Breast epithelium (tissue), 4 donors: ENCODE results near the gene NODAL. TPM values are rescaled to one million over a fixed set of nuclear protein-coding genes. Genes with fewer than 3 reads are reported as not detected.
A peak's percentile ranks its signal among the peaks of the same experiment; 100 is the strongest.

ENCODE experiments used
- DNase-seq, 2 donors: peaks; one replicate each; pipeline ENCODE4 v3.0.0-alpha.2; 2019; ENCODE audit warnings: low spot score in 2 of 2
- H3K27ac ChIP-seq, 2 donors: fragments of 200-600 bp; sonication (generic) in 1 of 2; one replicate each; pipeline ENCODE4 v1.5.1; 2016 to 2019; ENCODE audit warnings: mild to moderate bottlenecking in 1 of 2
- H3K27me3 ChIP-seq, 2 donors: fragments of 200-600 bp; sonication (generic) in 1 of 2; one replicate each; pipeline versions ENCODE4 v1.5.1 to v1.6.0; 2017 to 2019; ENCODE audit warnings: control low read depth in 1 of 2, mild to moderate bottlenecking in 1 of 2
- H3K36me3 ChIP-seq: fragments of 200-600 bp; one replicate; pipeline ENCODE4 v1.5.1; 2019
- H3K4me1 ChIP-seq, 2 donors: fragments of 200-600 bp; sonication (generic); one replicate each; pipeline ENCODE4 v1.5.1; 2016 to 2019; ENCODE audit warnings: control low read depth in 1 of 2
- H3K4me3 ChIP-seq, 3 donors: fragments of 200-600 bp; sonication (generic); 1 replicate in 2 of 3; 2 replicates in 1 of 3; pipeline ENCODE4 v1.5.1; 2016 to 2019; ENCODE audit warnings: mild to moderate bottlenecking in 3 of 3, moderate library complexity in 2 of 3
- H3K9me3 ChIP-seq, 2 donors: fragments of 200-600 bp; sonication (generic) in 1 of 2; one replicate each; pipeline ENCODE4 v1.5.1; 2016 to 2019; ENCODE audit warnings: control low read depth in 1 of 2
- POLR2A ChIP-seq: fragments of 450-650 bp; IDR thresholded peaks from one replicate; pipeline ENCODE4 v1.6.1; 2016; ENCODE audit warnings: antibody characterized with exemption, mild to moderate bottlenecking, moderate library complexity
- POLR2AphosphoS5 ChIP-seq, 3 donors: sonication (generic); formaldehyde crosslinking; IDR thresholded peaks; one replicate each; pipeline ENCODE4 v1.6.1; 2017; ENCODE audit warnings: antibody characterized with exemption in 3 of 3
- intact Hi-C: fragments of 100-400 bp; cut with DNase I; formaldehyde crosslinking; loops from one replicate; pipeline ENCODE4 v1.15.1; 2023; ENCODE audit warnings: low total_unique reads
- total RNA-seq, 3 donors: library from RNA; depleted of rRNA; stranded (reverse); fragments of >200 nt; gene quantifications; one replicate each; pipeline ENCODE4 v1.1.0, GENCODE V29; 2016
- TF ChIP-seq, protein P1 (sequence below), 3 donors: fragments of 450-650 bp; IDR thresholded peaks; one replicate each; pipeline ENCODE4 v1.5.1; 2016 to 2017; ENCODE audit warnings: antibody characterized with exemption in 3 of 3, mild to moderate bottlenecking in 3 of 3, moderate library complexity in 3 of 3

The NODAL gene
- total RNA-seq, 3 donors from 2014 or later, result not detected

DNA sequence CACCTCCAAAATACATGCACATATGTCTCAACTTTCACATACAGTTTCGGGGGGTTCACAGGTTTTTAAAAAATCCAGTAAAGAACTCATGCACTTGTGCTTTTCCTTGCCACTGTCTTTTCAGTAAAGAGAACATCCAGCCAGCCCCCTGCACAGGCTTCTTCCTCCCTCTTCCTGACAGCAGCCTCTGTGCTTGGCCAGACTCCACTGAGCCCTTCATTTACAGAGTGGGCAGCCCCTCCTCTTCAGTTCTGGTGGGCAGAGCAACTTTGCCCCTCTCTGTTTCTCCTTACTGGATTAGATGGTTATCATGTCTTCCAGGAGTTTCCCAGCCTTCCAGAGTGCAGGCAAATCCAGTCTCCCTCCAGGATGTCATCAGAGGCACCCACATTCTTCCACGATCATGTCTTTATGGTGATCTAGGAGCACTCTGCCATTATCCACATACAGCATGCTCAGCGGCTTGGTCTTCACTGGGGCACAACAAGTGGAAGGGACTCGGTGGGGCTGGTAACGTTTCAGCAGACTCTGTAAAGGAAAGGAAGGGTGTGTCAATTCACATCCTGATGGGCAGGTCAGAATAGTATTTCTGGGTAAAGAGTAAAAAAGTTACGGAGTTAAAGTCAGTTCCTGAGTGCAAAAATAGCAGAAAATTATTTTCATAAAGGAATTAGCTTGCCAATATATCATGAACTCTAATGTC, 8.8 kb downstream of the NODAL start:
- Histone ChIP-seq H3K27me3 (no peaks in the 10 kb centered on the region), H3K4me3 (no peak overlapping the region), H3K9me3 (no peaks in the 10 kb centered on the region), H3K36me3 (no peaks in the 10 kb centered on the region), H3K27ac (peak overlapping the region; percentile 80 to 92), H3K4me1 (peaks cover 0 to 13% of the 10 kb centered on the region in 2 donors)
- TF ChIP-seq, protein P1, sequence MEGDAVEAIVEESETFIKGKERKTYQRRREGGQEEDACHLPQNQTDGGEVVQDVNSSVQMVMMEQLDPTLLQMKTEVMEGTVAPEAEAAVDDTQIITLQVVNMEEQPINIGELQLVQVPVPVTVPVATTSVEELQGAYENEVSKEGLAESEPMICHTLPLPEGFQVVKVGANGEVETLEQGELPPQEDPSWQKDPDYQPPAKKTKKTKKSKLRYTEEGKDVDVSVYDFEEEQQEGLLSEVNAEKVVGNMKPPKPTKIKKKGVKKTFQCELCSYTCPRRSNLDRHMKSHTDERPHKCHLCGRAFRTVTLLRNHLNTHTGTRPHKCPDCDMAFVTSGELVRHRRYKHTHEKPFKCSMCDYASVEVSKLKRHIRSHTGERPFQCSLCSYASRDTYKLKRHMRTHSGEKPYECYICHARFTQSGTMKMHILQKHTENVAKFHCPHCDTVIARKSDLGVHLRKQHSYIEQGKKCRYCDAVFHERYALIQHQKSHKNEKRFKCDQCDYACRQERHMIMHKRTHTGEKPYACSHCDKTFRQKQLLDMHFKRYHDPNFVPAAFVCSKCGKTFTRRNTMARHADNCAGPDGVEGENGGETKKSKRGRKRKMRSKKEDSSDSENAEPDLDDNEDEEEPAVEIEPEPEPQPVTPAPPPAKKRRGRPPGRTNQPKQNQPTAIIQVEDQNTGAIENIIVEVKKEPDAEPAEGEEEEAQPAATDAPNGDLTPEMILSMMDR (IDR thresholded peaks at IDR 0.05), result no peak
- no peak for TF ChIP-seq POLR2AphosphoS5 (IDR thresholded peaks at IDR 0.05)
- no peak for TF ChIP-seq POLR2A
- DNase-seq, result no peak
- intact Hi-C loops, result no loop called here

DNA sequence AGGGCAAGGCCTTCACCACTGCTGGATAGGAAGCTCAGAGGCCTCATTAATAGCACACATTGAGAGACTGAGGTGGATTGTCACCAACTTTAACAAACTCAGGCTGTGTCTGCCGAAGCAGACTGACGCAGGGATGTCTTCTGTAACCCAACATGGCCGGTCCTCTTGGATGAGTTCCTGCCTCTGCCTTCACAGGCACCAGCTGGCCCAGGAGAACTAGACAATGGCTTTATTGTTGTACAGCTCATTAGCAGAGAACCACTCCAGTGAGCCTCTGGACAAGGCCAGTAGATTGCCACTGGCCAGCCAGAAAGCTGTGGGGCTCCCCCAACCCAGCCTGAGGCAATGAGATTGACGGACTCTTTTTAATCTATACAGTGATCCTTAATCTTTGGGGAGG, 9.4 kb downstream of the NODAL start:
- intact Hi-C loops, result no loop called here
- Histone ChIP-seq H3K9me3 (no peaks in the 10 kb centered on the region), H3K4me3 (no peak overlapping the region), H3K27ac (peak overlapping the region; percentile 80 to 92), H3K27me3 (no peaks in the 10 kb centered on the region), H3K4me1 (peaks cover 0 to 13% of the 10 kb centered on the region in 2 donors), H3K36me3 (no peaks in the 10 kb centered on the region)
- TF ChIP-seq, protein P1 (IDR thresholded peaks at IDR 0.05), result no peak
- no peak for TF ChIP-seq POLR2A
- DNase-seq, result peak in 1 of 2 donors; percentile 61

DNA sequence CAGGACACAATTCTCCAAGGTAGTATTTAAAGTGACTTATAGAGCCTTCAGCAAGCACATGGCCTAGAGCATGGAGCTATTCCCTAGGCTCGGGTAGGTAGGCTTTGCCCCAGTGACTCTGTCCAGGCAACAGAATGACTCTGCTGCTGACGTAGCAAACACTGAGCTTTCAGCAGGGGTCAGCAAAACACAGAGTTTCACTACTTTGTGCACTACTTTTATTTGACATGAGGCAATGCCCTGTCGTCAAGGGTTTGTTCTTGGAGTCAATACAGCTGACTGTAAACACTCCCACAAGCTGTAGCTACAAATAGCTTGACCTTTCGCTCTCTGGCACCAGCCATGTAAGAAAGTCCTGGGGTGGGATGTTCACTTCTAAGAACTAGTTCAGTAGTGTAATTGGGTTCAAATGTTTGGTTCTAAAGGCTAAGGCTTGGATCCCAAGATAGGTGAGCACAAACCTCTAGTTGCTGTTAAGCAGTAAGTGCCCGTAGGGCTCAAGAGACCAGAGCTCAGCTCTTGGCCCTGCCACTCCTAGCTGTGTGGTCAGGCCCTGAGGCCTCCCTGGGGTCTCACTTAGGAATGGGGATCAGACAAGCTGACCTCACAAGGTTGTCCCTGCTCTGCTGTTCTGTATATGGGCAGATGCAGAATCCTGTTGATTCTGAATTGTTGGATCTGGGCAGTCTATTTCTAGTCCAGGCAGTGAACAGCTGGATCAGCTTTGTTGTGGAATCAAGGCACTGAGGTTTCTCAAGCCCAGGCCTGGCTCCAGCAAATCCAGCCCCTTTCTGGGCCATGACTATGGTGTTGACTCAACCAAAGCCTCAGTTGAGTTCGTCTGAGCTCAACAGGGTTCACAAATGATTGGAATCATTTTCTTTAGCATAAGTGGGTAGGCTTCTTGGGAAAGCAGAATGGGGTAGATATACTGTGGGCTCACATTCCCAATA, 10.7 kb downstream of the NODAL start:
- TF ChIP-seq, protein P1 (IDR thresholded peaks at IDR 0.05), result no peak
- TF ChIP-seq POLR2AphosphoS5 (IDR thresholded peaks at IDR 0.05), result peak in 2 of 3 donors; percentile 50 to 79
- Histone ChIP-seq H3K4me3 (no peak overlapping the region), H3K27me3 (no peaks in the 10 kb centered on the region), H3K4me1 (peaks cover 0 to 13% of the 10 kb centered on the region in 2 donors), H3K36me3 (no peaks in the 10 kb centered on the region), H3K27ac (peak overlapping the region; percentile 80 to 92), H3K9me3 (no peaks in the 10 kb centered on the region)
- intact Hi-C loops, result no loop called here
- peak in 1 of 2 donors; percentile 32 for DNase-seq

DNA sequence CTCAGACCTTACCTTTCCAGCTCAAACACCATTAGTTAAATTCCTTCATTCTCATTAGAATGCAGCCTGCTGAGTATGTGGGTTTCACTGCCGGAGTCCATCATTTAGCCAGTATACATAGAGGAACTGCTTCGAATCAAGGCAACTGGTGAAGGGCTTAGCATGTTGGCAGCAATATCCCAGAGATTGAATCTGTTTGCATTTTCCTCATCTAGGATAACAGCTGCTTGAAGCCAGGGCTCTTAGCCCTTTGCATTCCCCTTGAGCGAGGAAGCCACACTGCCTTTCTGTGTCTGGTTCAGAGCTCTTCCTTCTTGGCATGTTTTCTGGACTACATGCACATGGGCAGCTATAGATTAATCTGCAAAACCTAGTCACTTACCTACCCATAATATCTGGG, 14.7 kb downstream of the NODAL start:
- H3K9me3 ChIP-seq, result no peaks in the 10 kb centered on the region
- H3K4me1 ChIP-seq, result peaks cover 0 to 5% of the 10 kb centered on the region in 2 donors
- intact Hi-C loops, result no loop called here
- DNase-seq, result no peak
- TF ChIP-seq POLR2A, result no peak
- TF ChIP-seq POLR2AphosphoS5 (IDR thresholded peaks at IDR 0.05), result no peak
- TF ChIP-seq, protein P1 (IDR thresholded peaks at IDR 0.05), result no peak
- no peak overlapping the region for H3K27ac ChIP-seq
- H3K36me3 ChIP-seq, result no peaks in the 10 kb centered on the region
- no peaks in the 10 kb centered on the region for H3K27me3 ChIP-seq
- H3K4me3 ChIP-seq, result no peak overlapping the region

DNA sequence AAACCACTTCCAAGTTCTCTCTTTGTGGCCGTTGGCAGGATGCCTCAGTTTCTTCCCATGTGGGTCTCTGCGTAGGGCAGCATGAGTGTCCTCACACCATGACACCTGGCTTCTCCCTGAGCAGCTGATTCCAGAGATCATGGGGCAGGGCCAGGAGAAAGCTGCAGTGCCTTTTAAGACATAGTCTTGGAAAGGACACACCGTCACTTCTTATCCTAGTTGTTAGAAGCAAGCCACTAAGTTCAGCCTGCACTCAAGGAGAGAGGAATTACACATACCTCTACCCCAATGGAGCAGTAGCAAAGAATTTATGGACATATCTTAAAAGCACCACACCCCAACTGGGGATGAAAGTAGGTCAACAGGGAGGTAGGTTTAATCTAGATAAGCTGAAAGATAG, 16.4 kb downstream of the NODAL start:
- no peak overlapping the region for H3K27ac ChIP-seq
- H3K4me1 ChIP-seq, result no peaks in the 10 kb centered on the region
- TF ChIP-seq, protein P1 (IDR thresholded peaks at IDR 0.05), result no peak
- no peak for TF ChIP-seq POLR2AphosphoS5 (IDR thresholded peaks at IDR 0.05)
- TF ChIP-seq POLR2A, result no peak

More for the DNA sequence above, 16.4 kb downstream of the NODAL start:
- no peaks in the 10 kb centered on the region for H3K27me3 ChIP-seq
- no peak for DNase-seq
- no peaks in the 10 kb centered on the region for H3K9me3 ChIP-seq
- H3K4me3 ChIP-seq, result no peak overlapping the region
- H3K36me3 ChIP-seq, result no peaks in the 10 kb centered on the region
- intact Hi-C loops, result no loop called here
